Right lobe of liver (tissue), 4 donors: ENCODE data around the gene PIM3.

Source experiments
- POLR2A ChIP-seq: fragments of 450-650 bp; IDR thresholded peaks from one replicate; pipeline ENCODE4 v1.6.1; 2017; ENCODE audit warnings: antibody characterized with exemption, mild to moderate bottlenecking
- TF ChIP-seq, protein P1 (sequence below), 4 donors: fragments of 200-600 bp in 3 of 4; fragments of 450-650 bp in 1 of 4; IDR thresholded peaks; one replicate each; pipeline versions ENCODE4 v1.5.1 to v1.8.0; 2016 to 2022; ENCODE audit warnings: antibody characterized with exemption in 4 of 4, mild to moderate bottlenecking in 2 of 4
- donor health status: DM: no; HTN: no; CAD: no.
- donor health status: DM: no; HTN: no; CAD: no.
- donor health status: DM: no; HTN: yes; CAD: no.

DNA sequence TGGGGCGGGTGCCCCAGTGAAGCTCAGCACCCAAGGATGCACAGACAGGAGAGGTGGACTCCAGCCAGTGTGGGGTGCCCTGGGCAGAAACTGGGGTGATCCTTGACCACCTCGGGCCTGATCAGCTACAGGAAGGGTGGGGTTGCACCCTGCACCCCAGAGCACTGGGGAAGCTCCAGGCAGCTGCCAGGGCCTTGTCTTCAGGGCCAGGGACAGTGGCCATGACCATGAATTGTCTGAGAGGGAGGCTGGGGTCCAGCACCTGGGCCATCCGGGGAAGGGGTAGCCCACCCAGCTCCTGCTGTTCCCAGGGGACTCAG, 34.4 kb downstream of the PIM3 start:
- TF ChIP-seq, protein P1, sequence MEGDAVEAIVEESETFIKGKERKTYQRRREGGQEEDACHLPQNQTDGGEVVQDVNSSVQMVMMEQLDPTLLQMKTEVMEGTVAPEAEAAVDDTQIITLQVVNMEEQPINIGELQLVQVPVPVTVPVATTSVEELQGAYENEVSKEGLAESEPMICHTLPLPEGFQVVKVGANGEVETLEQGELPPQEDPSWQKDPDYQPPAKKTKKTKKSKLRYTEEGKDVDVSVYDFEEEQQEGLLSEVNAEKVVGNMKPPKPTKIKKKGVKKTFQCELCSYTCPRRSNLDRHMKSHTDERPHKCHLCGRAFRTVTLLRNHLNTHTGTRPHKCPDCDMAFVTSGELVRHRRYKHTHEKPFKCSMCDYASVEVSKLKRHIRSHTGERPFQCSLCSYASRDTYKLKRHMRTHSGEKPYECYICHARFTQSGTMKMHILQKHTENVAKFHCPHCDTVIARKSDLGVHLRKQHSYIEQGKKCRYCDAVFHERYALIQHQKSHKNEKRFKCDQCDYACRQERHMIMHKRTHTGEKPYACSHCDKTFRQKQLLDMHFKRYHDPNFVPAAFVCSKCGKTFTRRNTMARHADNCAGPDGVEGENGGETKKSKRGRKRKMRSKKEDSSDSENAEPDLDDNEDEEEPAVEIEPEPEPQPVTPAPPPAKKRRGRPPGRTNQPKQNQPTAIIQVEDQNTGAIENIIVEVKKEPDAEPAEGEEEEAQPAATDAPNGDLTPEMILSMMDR (IDR thresholded peaks at IDR 0.05): no peak
- TF ChIP-seq POLR2A: no peak
